OCI-M2 (cell line): ENCODE measurements around the gene FRMD8.

ENCODE experiments used
- DNase-seq: peaks from one replicate; lab custom pipeline; 2025; ENCODE audit not compliant: unreplicated experiment; lab: John Stamatoyannopoulos, UW

Gene FRMD8

GRCh38 chr11:65424205-65425104, 38.0 kb downstream of the FRMD8 start:
- no peak for DNase-seq

GRCh38 chr11:65425105-65425970, 38.9 kb downstream of the FRMD8 start:
- no peak for DNase-seq

- no peak for DNase-seq
Measured at GRCh38 chr11:65425971-65426838, 39.8 kb downstream of the FRMD8 start.

GRCh38 chr11:65426839-65427690, 40.6 kb downstream of the FRMD8 start:
- DNase-seq, result no peak

- no peak for DNase-seq
Measured at GRCh38 chr11:65427691-65428577, 41.5 kb downstream of the FRMD8 start.

- no peak for DNase-seq
Measured at GRCh38 chr11:65428578-65429067, 42.2 kb downstream of the FRMD8 start.

- DNase-seq, result no peak
Measured at GRCh38 chr11:65429068-65429681, 42.7 kb downstream of the FRMD8 start.

GRCh38 chr11:65429724-65430405, 43.4 kb downstream of the FRMD8 start:
- DNase-seq, result no peak

GRCh38 chr11:65430406-65431217, 44.2 kb downstream of the FRMD8 start:
- no peak for DNase-seq

- no peak for DNase-seq
Measured at GRCh38 chr11:65431451-65432099, 45.1 kb downstream of the FRMD8 start.

GRCh38 chr11:65432100-65432650, 45.7 kb downstream of the FRMD8 start:
- DNase-seq, result no peak

- no peak for DNase-seq
Measured at GRCh38 chr11:65432686-65433582, 46.5 kb downstream of the FRMD8 start.

GRCh38 chr11:65433657-65434056, 47.2 kb downstream of the FRMD8 start:
- no peak for DNase-seq

- DNase-seq, result no peak
Measured at GRCh38 chr11:65434057-65434666, 47.7 kb downstream of the FRMD8 start.
